Loucy (cell line): ENCODE measurements around the gene SYNE1.

Experiments
- H2AFZ ChIP-seq: fragments of 200-600 bp; sonication (generic); 2 replicates; pipeline ENCODE4 v1.6.0; 2016; ENCODE audit warnings: antibody characterized with exemption, mild to moderate bottlenecking, low read length, moderate library complexity
- H3F3A ChIP-seq: fragments of 200-600 bp; 2 replicates; pipeline ENCODE4 v1.6.0; 2016; ENCODE audit warnings: antibody characterized with exemption, low read depth, mild to moderate bottlenecking
- H3K27me3 ChIP-seq: fragments of 200-600 bp; sonication (generic); 2 replicates; pipeline ENCODE4 v1.6.1; 2014; ENCODE audit warnings: low read length, mild to moderate bottlenecking; ENCODE audit not compliant: insufficient read depth, poor library complexity, severe bottlenecking
- H3K36me3 ChIP-seq: fragments of 200-600 bp; sonication (generic); 2 replicates; pipeline ENCODE4 v1.6.1; 2016; ENCODE audit warnings: low read length; ENCODE audit not compliant: insufficient read depth
- H3K4me1 ChIP-seq: fragments of 200-600 bp; sonication (generic); 2 replicates; pipeline ENCODE4 v1.5.1; 2014; ENCODE audit warnings: low read length, mild to moderate bottlenecking; ENCODE audit not compliant: insufficient read depth, poor library complexity, severe bottlenecking
- H3K4me2 ChIP-seq: fragments of 200-600 bp; sonication (generic); 2 replicates; pipeline ENCODE4 v1.6.0; 2014; ENCODE audit warnings: antibody characterized with exemption, low read length, low read depth, mild to moderate bottlenecking; ENCODE audit not compliant: poor library complexity, severe bottlenecking
- H3K4me3 ChIP-seq: fragments of 200-600 bp; sonication (generic); 2 replicates; pipeline ENCODE4 v1.5.1; 2014; ENCODE audit warnings: low read length, mild to moderate bottlenecking, mixed read lengths; ENCODE audit not compliant: poor library complexity, severe bottlenecking
- H3K79me2 ChIP-seq: fragments of 200-600 bp; sonication (generic); 2 replicates; pipeline ENCODE4 v1.6.1; 2014; ENCODE audit warnings: low read length; ENCODE audit not compliant: insufficient read depth
- H3K9ac ChIP-seq: fragments of 200-600 bp; sonication (generic); 2 replicates; pipeline ENCODE4 v1.6.0; 2014; ENCODE audit warnings: mild to moderate bottlenecking, low read depth, low read length, moderate library complexity; ENCODE audit not compliant: poor library complexity, severe bottlenecking
- H3K9me2 ChIP-seq: fragments of 200-600 bp; sonication (generic); replicated peaks from 2 replicates; pipeline ENCODE4 v1.6.1; 2016; ENCODE audit warnings: low read depth, low read length, mixed read lengths
- H3K9me3 ChIP-seq: fragments of 200-600 bp; sonication (generic); 2 replicates; pipeline ENCODE4 v1.6.1; 2014; ENCODE audit warnings: mild to moderate bottlenecking, antibody characterized with exemption, low read length, low read depth; ENCODE audit not compliant: insufficient read depth
- H4K20me1 ChIP-seq: fragments of 200-600 bp; sonication (generic); 2 replicates; pipeline ENCODE4 v1.6.0; 2014; ENCODE audit warnings: antibody characterized with exemption, low read length, mild to moderate bottlenecking; ENCODE audit not compliant: insufficient read depth, poor library complexity, severe bottlenecking
- CTCF ChIP-seq: fragments of 200-600 bp; sonication (generic); conservative IDR thresholded peaks from 2 replicates; pipeline ENCODE4 v1.5.1; 2014; ENCODE audit warnings: mild to moderate bottlenecking, antibody characterized with exemption, low read length
- EZH2phosphoT487 ChIP-seq: fragments of 200-600 bp; IDR thresholded peaks from 2 replicates; pipeline ENCODE4 v1.6.1; 2018; ENCODE audit warnings: antibody characterized with exemption, mild to moderate bottlenecking, moderate library complexity, borderline replicate concordance

SYNE1 gene

DNA sequence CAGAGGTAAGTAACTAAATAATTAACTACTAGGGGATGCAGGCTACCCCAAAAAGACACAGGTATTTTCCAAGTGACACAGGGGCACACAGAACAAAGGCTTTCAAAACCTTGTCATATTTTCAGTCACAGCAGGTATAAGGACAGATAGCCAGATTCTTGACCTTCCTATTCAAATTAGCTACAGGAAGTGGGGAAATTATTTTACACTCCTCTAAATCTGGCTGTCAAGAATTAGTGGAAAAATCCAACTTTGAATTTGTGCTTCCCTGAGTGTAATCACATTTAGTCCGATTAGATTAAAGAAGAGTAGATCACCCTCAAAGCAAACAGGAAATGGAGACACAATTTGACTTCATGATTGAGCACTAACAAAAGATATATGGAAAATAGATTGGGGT is 60.6 kb downstream of the SYNE1 start:
- TF ChIP-seq EZH2phosphoT487: no peak
- TF ChIP-seq CTCF: no peak
- no peaks in the 10 kb centered on the region for H4K20me1 ChIP-seq
- no peak overlapping the region for H3K4me2 ChIP-seq
- H3F3A ChIP-seq: no peaks in the 10 kb centered on the region
- no peak overlapping the region for H3K9ac ChIP-seq
- no peak overlapping the region for H2AFZ ChIP-seq
- no peaks in the 10 kb centered on the region for H3K27me3 ChIP-seq
- no peak overlapping the region for H3K4me3 ChIP-seq
- no peaks in the 10 kb centered on the region for H3K9me2 ChIP-seq
- H3K36me3 ChIP-seq: no peaks in the 10 kb centered on the region
- H3K4me1 ChIP-seq: no peaks in the 10 kb centered on the region
- H3K9me3 ChIP-seq: no peaks in the 10 kb centered on the region
- no peaks in the 10 kb centered on the region for H3K79me2 ChIP-seq

DNA sequence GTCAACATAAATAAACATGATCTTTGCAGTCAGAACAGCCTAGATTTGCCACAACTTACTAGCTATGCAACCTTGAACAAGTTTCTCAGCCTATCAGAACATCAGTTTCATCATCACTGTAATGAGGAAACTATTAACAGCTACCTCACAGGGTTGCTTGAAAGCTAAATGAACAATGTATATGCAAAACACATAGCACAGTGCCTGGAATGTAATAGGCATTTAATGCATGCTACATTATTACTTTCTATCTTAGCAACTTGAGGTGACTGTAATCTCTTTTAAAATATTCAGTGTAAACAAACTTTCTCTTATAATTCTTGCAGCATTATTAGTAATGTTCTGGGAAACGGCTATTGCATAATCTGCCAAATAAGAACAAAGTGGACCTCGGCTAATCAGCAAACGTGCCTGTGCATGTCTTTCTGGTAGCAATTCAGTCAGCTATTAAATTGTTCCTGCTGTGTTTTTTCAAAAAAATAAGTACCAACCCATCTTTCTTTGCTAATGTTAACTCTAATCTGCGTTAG is 61.5 kb downstream of the SYNE1 start:
- H3K4me2 ChIP-seq: no peak overlapping the region
- H3K79me2 ChIP-seq: no peaks in the 10 kb centered on the region
- TF ChIP-seq EZH2phosphoT487 (no peak), CTCF (no peak)
- H3K9ac ChIP-seq: no peak overlapping the region
- no peaks in the 10 kb centered on the region for H3K4me1 ChIP-seq
- H3K36me3 ChIP-seq: no peaks in the 10 kb centered on the region
- H3K9me3 ChIP-seq: no peaks in the 10 kb centered on the region
- no peak overlapping the region for H3K4me3 ChIP-seq
- no peaks in the 10 kb centered on the region for H4K20me1 ChIP-seq
- no peak overlapping the region for H2AFZ ChIP-seq
- no peaks in the 10 kb centered on the region for H3F3A ChIP-seq
- no peaks in the 10 kb centered on the region for H3K27me3 ChIP-seq
- H3K9me2 ChIP-seq: no peaks in the 10 kb centered on the region

DNA sequence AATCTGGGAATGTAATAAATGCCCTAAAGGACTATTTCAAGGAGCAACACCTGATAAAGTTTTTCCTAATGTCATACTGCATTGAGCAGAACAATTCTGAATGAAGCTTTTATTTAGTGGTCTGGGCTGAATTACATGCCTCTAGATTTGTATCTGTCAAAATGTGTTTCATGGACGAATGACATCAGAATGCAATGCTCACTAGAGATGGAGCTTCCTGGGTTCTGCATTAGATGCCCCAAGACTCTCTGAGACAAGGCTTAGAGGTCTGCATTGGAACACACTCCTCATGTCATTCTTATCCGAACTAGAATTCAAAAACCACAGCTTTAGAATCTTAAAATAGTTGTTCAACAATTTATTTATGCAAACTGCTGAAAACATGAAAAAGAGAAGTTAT is 62.0 kb downstream of the SYNE1 start:
- Histone ChIP-seq H3K36me3 (no peaks in the 10 kb centered on the region), H3F3A (no peaks in the 10 kb centered on the region), H3K79me2 (no peaks in the 10 kb centered on the region), H2AFZ (no peak overlapping the region), H4K20me1 (no peaks in the 10 kb centered on the region), H3K27me3 (no peaks in the 10 kb centered on the region), H3K4me3 (no peak overlapping the region), H3K9ac (no peak overlapping the region), H3K4me2 (no peak overlapping the region), H3K9me2 (no peaks in the 10 kb centered on the region), H3K4me1 (no peaks in the 10 kb centered on the region), H3K9me3 (no peaks in the 10 kb centered on the region)
- TF ChIP-seq CTCF (no peak), EZH2phosphoT487 (no peak)
